HFFc6 (cell line): Measurements from ENCODE around the gene TMEM212. TPM values are rescaled to one million over a fixed set of nuclear protein-coding genes. Genes with fewer than 3 reads are reported as not detected.
A peak's percentile ranks its signal among the peaks of the same experiment; 100 is the strongest.
"Not testable (repeated sequence)": the region's sequence is repeated elsewhere in the genome, so short reads cannot be mapped to it uniquely, and the experiment has no call there.

Source experiments
- DNase-seq: peaks from one replicate; pipeline ENCODE4 v3.0.0-alpha.2; 2018
- H3K27ac Mint-ChIP-seq: 2 replicates; pipeline ENCODE4 v1.8.0; 2020; ENCODE audit warnings: mild to moderate bottlenecking, mixed read lengths
- H3K27me3 Mint-ChIP-seq: 2 replicates; pipeline ENCODE4 v1.8.0; 2021; ENCODE audit warnings: mild to moderate bottlenecking, moderate library complexity, mixed read lengths; ENCODE audit not compliant: insufficient read depth
- H3K36me3 Mint-ChIP-seq: 2 replicates; pipeline ENCODE4 v1.8.0; 2021; ENCODE audit warnings: low read depth, mixed read lengths
- H3K4me1 Mint-ChIP-seq: 2 replicates; pipeline ENCODE4 v1.8.0; 2020; ENCODE audit warnings: low read depth, mixed read lengths
- H3K4me3 Mint-ChIP-seq: 2 replicates; pipeline ENCODE4 v1.8.0; 2020; ENCODE audit warnings: mild to moderate bottlenecking, moderate library complexity, mixed read lengths
- H3K9me3 Mint-ChIP-seq: 2 replicates; pipeline ENCODE4 v1.8.0; 2020; ENCODE audit warnings: mild to moderate bottlenecking, mixed read lengths
- total RNA-seq, 6 experiments: library from RNA; stranded (reverse); fragmentation: NEBNext Ultra II Directional; extraction: Animal tissue kit (Norgen Biotek cat#: 25700); gene quantifications; 2 replicates in 1 of 6; 3 replicates in 5 of 6; pipeline ENCODE4 v1.2.3, GENCODE V29; 2021
- TF ChIP-seq, protein P1 (sequence below): fragments of 200-600 bp; sonication (generic); IDR thresholded peaks from 2 replicates; pipeline ENCODE4 v1.5.0; 2021; ENCODE audit warnings: antibody characterized with exemption, mild to moderate bottlenecking

The TMEM212 gene
- total RNA-seq, 6 experiments from 2014 or later: not detected

DNA sequence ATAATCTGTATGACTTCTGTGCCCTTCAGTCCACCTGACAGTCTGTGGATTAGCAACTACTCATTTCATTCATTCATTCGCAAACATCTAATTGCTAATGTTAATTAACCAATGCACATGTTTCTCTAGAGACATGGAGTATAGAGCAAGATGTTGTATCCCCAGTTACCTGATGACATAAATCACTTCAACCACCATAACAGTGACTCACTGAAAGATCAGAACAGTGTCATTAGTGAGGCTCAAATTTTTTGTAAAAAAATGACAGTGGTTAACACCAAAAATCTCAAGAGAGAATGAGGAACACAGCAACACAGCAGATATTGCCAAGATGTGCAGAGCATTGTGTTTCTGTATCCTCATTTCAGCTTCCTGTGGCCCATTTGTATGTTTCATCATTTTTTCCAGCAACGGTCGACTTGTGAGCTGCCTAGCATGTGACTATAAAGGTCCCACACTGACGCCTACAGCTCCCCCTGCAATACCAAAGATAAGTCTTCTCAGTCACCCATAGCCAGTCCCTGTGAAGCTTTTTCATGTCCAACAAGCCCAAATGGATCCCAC is 29.2 kb upstream of the TMEM212 start:
- DNase-seq: no peak
- H3K27me3 Mint-ChIP-seq: no peaks in the 10 kb centered on the region; the same call in 1 of the 2 replicates
- TF ChIP-seq, protein P1, sequence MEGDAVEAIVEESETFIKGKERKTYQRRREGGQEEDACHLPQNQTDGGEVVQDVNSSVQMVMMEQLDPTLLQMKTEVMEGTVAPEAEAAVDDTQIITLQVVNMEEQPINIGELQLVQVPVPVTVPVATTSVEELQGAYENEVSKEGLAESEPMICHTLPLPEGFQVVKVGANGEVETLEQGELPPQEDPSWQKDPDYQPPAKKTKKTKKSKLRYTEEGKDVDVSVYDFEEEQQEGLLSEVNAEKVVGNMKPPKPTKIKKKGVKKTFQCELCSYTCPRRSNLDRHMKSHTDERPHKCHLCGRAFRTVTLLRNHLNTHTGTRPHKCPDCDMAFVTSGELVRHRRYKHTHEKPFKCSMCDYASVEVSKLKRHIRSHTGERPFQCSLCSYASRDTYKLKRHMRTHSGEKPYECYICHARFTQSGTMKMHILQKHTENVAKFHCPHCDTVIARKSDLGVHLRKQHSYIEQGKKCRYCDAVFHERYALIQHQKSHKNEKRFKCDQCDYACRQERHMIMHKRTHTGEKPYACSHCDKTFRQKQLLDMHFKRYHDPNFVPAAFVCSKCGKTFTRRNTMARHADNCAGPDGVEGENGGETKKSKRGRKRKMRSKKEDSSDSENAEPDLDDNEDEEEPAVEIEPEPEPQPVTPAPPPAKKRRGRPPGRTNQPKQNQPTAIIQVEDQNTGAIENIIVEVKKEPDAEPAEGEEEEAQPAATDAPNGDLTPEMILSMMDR: no peak
- peak overlapping the region; percentile 27; the same call in 1 of the 2 replicates for H3K27ac Mint-ChIP-seq
- no peaks in the 10 kb centered on the region for H3K36me3 Mint-ChIP-seq
- H3K9me3 Mint-ChIP-seq: no peaks in the 10 kb centered on the region
- H3K4me3 Mint-ChIP-seq: no peak overlapping the region
- H3K4me1 Mint-ChIP-seq: peaks cover 55% of the 10 kb centered on the region

DNA sequence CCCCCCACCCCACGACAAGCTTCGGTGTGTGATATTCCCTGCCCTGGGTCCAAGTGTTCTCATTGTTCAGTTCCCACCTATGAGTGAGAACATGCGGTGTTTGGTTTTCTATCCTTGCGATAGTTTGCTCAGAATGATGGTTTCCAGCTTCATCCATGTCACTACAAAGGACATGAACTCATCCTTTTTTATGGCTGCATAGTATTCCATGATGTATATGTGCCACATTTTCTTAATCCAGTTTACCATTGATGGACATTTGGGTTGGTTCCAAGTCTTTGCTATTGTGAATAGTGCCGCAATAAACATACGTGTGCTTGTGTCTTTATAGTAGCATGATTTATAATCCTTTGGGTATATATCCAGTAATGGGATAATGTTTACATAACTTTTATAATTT is 28.5 kb upstream of the TMEM212 start:
- H3K27me3 Mint-ChIP-seq, H3K9me3 Mint-ChIP-seq, DNase-seq, H3K27ac Mint-ChIP-seq, H3K36me3 Mint-ChIP-seq, H3K4me3 Mint-ChIP-seq: not testable (repeated sequence)
- H3K4me1 Mint-ChIP-seq: peaks cover 48% of the 10 kb centered on the region

DNA sequence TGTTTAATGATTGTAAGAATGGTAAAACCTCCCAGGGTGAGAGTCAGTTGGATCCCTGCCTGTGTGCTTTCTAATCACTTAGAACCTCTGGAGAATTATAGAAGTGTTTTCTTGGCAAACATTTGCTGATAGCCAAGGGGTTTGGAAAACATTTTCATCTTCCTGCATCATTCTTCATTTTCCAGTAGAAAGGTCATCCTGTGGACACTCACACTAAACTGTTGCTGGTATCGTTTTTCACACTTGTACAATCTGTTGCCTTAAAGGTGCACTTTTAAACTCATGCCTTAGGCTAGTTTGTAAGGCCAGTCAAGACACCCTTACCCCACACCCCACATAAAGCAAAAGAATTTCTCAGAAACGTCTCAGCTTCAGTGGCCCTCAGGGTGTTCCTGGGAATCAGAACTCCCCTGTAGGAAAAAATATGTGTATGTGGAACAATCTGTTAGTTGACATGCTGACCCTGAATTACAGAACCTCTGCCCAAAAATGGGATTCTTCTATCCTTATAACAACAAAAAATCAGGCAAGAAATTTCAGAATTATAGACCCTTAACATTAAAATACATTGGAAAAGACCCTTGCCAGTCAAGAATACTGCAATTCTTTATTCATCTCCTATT is 27.1 kb upstream of the TMEM212 start:
- no peak for DNase-seq
- no peak overlapping the region for H3K4me3 Mint-ChIP-seq
- no peak overlapping the region for H3K27ac Mint-ChIP-seq
- no peaks in the 10 kb centered on the region; the same call in 1 of the 2 replicates for H3K27me3 Mint-ChIP-seq
- no peaks in the 10 kb centered on the region for H3K36me3 Mint-ChIP-seq
- peaks cover 41% of the 10 kb centered on the region for H3K4me1 Mint-ChIP-seq
- no peaks in the 10 kb centered on the region for H3K9me3 Mint-ChIP-seq
- TF ChIP-seq, protein P1: no peak

DNA sequence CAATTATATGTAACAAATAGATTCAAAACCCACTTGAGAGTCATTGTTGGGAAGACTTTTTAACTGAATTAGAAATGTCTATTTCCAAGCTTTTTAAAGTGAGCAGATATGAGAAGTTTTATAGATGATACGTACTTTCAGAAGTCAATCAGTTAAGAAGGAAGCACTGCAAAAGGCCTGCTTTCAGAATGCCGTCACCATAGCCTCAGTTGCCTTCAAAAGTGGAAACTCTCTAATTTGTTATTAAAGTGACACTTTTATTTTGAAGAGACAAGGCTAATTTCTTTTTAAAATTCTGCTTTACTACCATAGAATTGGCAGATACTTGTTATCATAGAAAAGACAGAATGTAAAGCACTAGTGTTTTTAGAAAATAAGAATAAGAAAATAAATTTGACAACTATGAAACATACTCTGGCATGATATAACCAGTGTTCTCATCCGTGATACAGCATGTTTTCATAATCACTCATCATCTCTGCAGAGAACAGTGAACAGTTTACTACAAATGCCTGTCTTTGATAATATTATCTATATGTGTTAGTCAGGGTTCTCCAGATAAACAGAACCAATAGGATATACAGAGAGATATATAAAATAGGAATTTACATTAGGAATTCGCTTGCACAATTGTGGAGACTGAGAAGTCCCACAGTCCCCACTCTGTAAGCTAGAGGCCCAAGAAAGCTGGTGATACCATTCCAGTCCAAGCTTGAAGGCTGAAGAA is 25.9 kb upstream of the TMEM212 start:
- Mint-ChIP-seq H3K27ac (no peak overlapping the region), H3K4me1 (peaks cover 34% of the 10 kb centered on the region), H3K4me3 (no peak overlapping the region), H3K27me3 (no peaks in the 10 kb centered on the region), H3K9me3 (no peaks in the 10 kb centered on the region), H3K36me3 (no peaks in the 10 kb centered on the region)
- TF ChIP-seq, protein P1: no peak
- no peak for DNase-seq

DNA sequence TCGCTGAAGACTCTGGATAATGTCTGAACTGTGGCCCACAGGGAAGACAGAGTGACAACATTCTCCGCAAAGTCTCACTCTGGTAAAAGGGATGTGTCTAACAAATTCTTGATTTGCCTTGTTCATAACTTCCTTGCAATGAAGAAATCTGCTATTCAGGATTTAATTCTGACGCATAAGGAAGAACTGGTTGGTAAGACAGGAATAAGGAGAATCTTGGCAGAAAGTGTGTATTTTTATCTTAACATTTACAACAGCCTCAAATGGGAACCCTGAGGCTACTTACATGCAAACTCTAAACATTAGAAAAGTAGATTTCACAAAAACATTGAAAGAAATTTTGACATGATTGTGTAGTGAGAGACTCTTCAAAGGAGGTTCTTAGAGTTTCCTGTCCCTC is 22.1 kb upstream of the TMEM212 start:
- Mint-ChIP-seq H3K27me3 (no peaks in the 10 kb centered on the region), H3K4me1 (peaks cover 27% of the 10 kb centered on the region), H3K4me3 (no peak overlapping the region), H3K27ac (no peak overlapping the region), H3K36me3 (no peaks in the 10 kb centered on the region), H3K9me3 (no peaks in the 10 kb centered on the region)
- TF ChIP-seq, protein P1: no peak
- DNase-seq: no peak

DNA sequence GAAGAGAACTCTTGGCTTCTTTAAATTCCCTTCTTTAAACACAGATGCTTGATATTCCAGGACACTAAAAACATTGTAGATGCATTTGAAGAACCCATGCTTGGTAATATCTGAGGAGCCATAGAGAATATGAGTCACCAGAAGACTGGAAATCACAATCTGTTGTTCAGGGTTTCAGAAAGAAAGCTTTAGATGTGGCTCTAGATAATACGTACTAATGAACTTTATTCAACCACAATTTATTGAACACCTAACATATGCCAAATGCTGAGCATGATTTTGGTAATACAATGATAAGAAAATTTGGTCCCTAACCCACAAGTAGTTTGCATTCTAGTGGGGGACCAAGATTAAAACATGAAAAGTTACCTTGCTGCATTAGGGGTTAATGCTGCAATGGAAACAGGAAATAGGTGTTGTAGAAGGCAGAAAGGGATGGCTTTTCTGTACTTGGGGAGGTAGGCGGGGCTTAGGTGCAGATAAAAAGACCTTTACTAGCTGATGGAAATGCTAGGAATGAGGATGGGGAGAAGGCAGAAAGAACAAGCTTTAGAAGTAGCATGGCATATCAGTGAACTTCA is 21.3 kb upstream of the TMEM212 start:
- Mint-ChIP-seq H3K36me3 (no peaks in the 10 kb centered on the region), H3K9me3 (no peaks in the 10 kb centered on the region), H3K4me3 (no peak overlapping the region), H3K27me3 (no peaks in the 10 kb centered on the region), H3K27ac (no peak overlapping the region), H3K4me1 (peaks cover 22% of the 10 kb centered on the region)
- TF ChIP-seq, protein P1: no peak
- no peak for DNase-seq
